ENCODE results near the gene STK24.

- TF ChIP-seq EZH2 (IDR thresholded peaks at IDR 0.05) = no peak
- TF ChIP-seq POLR2AphosphoS5 (IDR thresholded peaks at IDR 0.05; ENCODE audit: borderline replicate concordance, low read depth, low read length) = no peak
Measured at GRCh38 chr13:98398581-98398980, 178.3 kb downstream of the STK24 start.
